B cell (primary cell): ENCODE data around the gene PMAIP1. TPM values are rescaled to one million over a fixed set of nuclear protein-coding genes. Genes with fewer than 3 reads are reported as not detected.

Experiments
- ATAC-seq: fragments of 200-7000 bp; cut with Tn5 transposase; one replicate; pipeline ENCODE4 v1.10.0; 2021; ENCODE audit warnings: low read depth, mild to moderate bottlenecking, moderate number of reproducible peaks, moderate library complexity
- CTCF ChIA-PET: fragments of 350-600 bp; sonication (Branson Sonifier 250); formaldehyde crosslinking; loops from one replicate; lab custom pipeline; 2021; ENCODE audit warnings: antibody characterized with exemption, inconsistent platforms; lab: Charles Lee
- POLR2A ChIA-PET: fragments of 350-600 bp; sonication (Branson Sonifier 250); formaldehyde crosslinking; loops from one replicate; lab custom pipeline; 2021; ENCODE audit warnings: antibody characterized with exemption; lab: Charles Lee
- DNase-seq: peaks from one replicate; pipeline ENCODE4 v3.0.0; 2013
- H2AFZ ChIP-seq: 2 replicates; pipeline ENCODE4 v1.6.1; 2012; ENCODE audit warnings: mild to moderate bottlenecking, low read depth, low read length; ENCODE audit not compliant: insufficient read depth, poor library complexity, severe bottlenecking
- H3K27ac ChIP-seq, 2 donors: 1 replicate in 1 of 2; 2 replicates in 1 of 2; pipeline ENCODE4 v1.5.1; 2012 to 2013; ENCODE audit warnings: low read length in 2 of 2, mild to moderate bottlenecking in 2 of 2, moderate library complexity in 1 of 2
- H3K27me3 ChIP-seq, 4 experiments: fragments of 200-600 bp in 1 of 4; sonication (generic) in 1 of 4; replicated peaks in 1 of 4; 1 replicate in 2 of 4; 2 replicates in 2 of 4; pipeline versions ENCODE4 v1.6.1 to v1.7.0; 2013 to 2016; ENCODE audit warnings: low read length in 3 of 4, mild to moderate bottlenecking in 2 of 4, mixed read lengths in 1 of 4, moderate library complexity in 1 of 4; ENCODE audit not compliant: insufficient read depth in 4 of 4, control insufficient read depth in 3 of 4; ENCODE audit errors: control extremely low read depth in 1 of 4
- H3K36me3 ChIP-seq, 2 experiments: replicated peaks in 1 of 2; 1 replicate in 1 of 2; 2 replicates in 1 of 2; pipeline versions ENCODE4 v1.6.1 to v1.7.1; 2013; ENCODE audit warnings: low read length in 1 of 2; ENCODE audit not compliant: insufficient read depth in 2 of 2, control insufficient read depth in 1 of 2; ENCODE audit errors: control extremely low read depth in 1 of 2, extremely low read depth in 1 of 2
- H3K4me1 ChIP-seq, 2 donors: fragments of 200-600 bp in 1 of 2; sonication (generic) in 1 of 2; 1 replicate in 1 of 2; 2 replicates in 1 of 2; pipeline versions ENCODE4 v1.5.1 to v1.6.1; 2013 to 2017; ENCODE audit warnings: low read length in 2 of 2; ENCODE audit not compliant: control insufficient read depth in 2 of 2, insufficient read depth in 2 of 2
- H3K4me2 ChIP-seq: replicated peaks from 2 replicates; pipeline ENCODE3; 2012; ENCODE audit warnings: mild to moderate bottlenecking, low read depth, low read length; ENCODE audit not compliant: poor library complexity, severe bottlenecking
- H3K4me3 ChIP-seq, 5 experiments: fragments of 200-600 bp in 1 of 5; sonication (generic) in 1 of 5; 1 replicate in 3 of 5; 2 replicates in 2 of 5; pipeline versions ENCODE4 v1.5.1 to v1.7.0; 2011 to 2016; ENCODE audit warnings: low read length in 4 of 5, mild to moderate bottlenecking in 4 of 5, low read depth in 2 of 5, control low read depth in 1 of 5, moderate library complexity in 1 of 5; ENCODE audit not compliant: insufficient read depth in 1 of 5; ENCODE audit errors: control extremely low read depth in 1 of 5, extremely low read depth in 1 of 5
- H3K79me2 ChIP-seq: fragments of 200-600 bp; sonication (generic); one replicate; pipeline ENCODE4 v1.6.0; 2016; ENCODE audit warnings: low read length; ENCODE audit not compliant: control insufficient read depth, insufficient read depth
- H3K9ac ChIP-seq: fragments of 200-600 bp; sonication (generic); 2 replicates; pipeline ENCODE4 v1.6.1; 2017; ENCODE audit warnings: mild to moderate bottlenecking, low read length, moderate library complexity
- H3K9me3 ChIP-seq, 3 donors: one replicate each; pipeline versions ENCODE4 v1.6.1 to v1.7.1; 2013; ENCODE audit warnings: low read length in 2 of 3; ENCODE audit not compliant: control insufficient read depth in 2 of 3, insufficient read depth in 1 of 3; ENCODE audit errors: control extremely low read depth in 1 of 3
- H4K20me1 ChIP-seq: 2 replicates; pipeline ENCODE4 v1.6.0; 2012; ENCODE audit warnings: mild to moderate bottlenecking, low read length; ENCODE audit not compliant: insufficient read depth, control insufficient read depth, poor library complexity, severe bottlenecking
- H3K27ac Mint-ChIP-seq: one replicate; pipeline ENCODE4 v1.8.0; 2021; ENCODE audit warnings: mixed read lengths
- H3K27me3 Mint-ChIP-seq: one replicate; pipeline ENCODE4 v1.8.0; 2021; ENCODE audit warnings: mixed read lengths
- H3K4me1 Mint-ChIP-seq: one replicate; pipeline ENCODE4 v1.8.0; 2021; ENCODE audit warnings: mixed read lengths
- H3K4me3 Mint-ChIP-seq: one replicate; pipeline ENCODE4 v1.8.0; 2021; ENCODE audit warnings: mixed read lengths
- H3K9me3 Mint-ChIP-seq: one replicate; pipeline ENCODE4 v1.8.0; 2022; ENCODE audit warnings: mixed read lengths; ENCODE audit not compliant: insufficient read depth
- CTCF ChIP-seq: fragments of 200-600 bp; IDR thresholded peaks from one replicate; pipeline ENCODE4 v1.8.0; 2022; ENCODE audit warnings: antibody characterized with exemption, mild to moderate bottlenecking
- EZH2 ChIP-seq: IDR thresholded peaks from 2 replicates; pipeline ENCODE4 v1.6.1; 2012; ENCODE audit warnings: borderline replicate concordance, low read depth, mild to moderate bottlenecking, moderate library complexity, low read length; ENCODE audit not compliant: insufficient read depth, poor library complexity, severe bottlenecking
- WGBS: methylation state at CpG from one replicate; pipeline ENCODE4 v1.1.5; 2013; ENCODE audit warnings: missing lambda C conversion rate; ENCODE audit not compliant: insufficient coverage; 5-methylcytosine and 5-hydroxymethylcytosine counted together
- intact Hi-C: fragments of 100-400 bp; cut with micrococcal nuclease; formaldehyde crosslinking; loops from one replicate; pipeline ENCODE4 v1.10.0; 2022
- polyA plus RNA-seq: library from polyadenylated mRNA; depleted of rRNA; stranded (reverse); fragments of >200 nt; gene quantifications from 2 replicates; pipeline ENCODE4 v1.2.3, GENCODE V29; 2012
- total RNA-seq, 2 donors: library from RNA; stranded (reverse); fragments of 120-200 nt in 1 of 2; gene quantifications; 1 replicate in 1 of 2; 2 replicates in 1 of 2; pipeline versions ENCODE4 v1.2.3 to v1.2.4, GENCODE V29; 2013 to 2022

PMAIP1 gene
- total and polyA plus RNA-seq, 2 donors (not counting 1 experiment from before 2014, with no cell fraction given): 67.2 to 89.3 TPM

GRCh38 chr18:59851784-59852399 lies 47.9 kb upstream of the PMAIP1 start:
- H3K27me3 ChIP-seq: no peaks in the 10 kb centered on the region
- H3K27ac ChIP-seq: no peak overlapping the region
- ChIA-PET POLR2A (no interaction called here), CTCF (no interaction called here)
- no peaks in the 10 kb centered on the region for H3K79me2 ChIP-seq
- no peak for ATAC-seq
- H3K4me1 ChIP-seq: peaks cover 25 to 35% of the 10 kb centered on the region in 2 donors
- Mint-ChIP-seq H3K4me3 (no peak overlapping the region), H3K4me1 (peaks cover 41% of the 10 kb centered on the region), H3K27ac (no peak overlapping the region), H3K9me3 (no peaks in the 10 kb centered on the region), H3K27me3 (no peaks in the 10 kb centered on the region)
- H2AFZ ChIP-seq: no peak overlapping the region
- TF ChIP-seq EZH2 (no peak), CTCF (no peak)
- no peaks in the 10 kb centered on the region for H4K20me1 ChIP-seq
- H3K4me2 ChIP-seq: no peak overlapping the region
- peaks cover 0 to 17% (median 0%) of the 10 kb centered on the region in 3 donors for H3K9me3 ChIP-seq
- 84% methylated on average over 3 of the region's 8 CpGs for WGBS
- no peak overlapping the region for H3K4me3 ChIP-seq
- H3K9ac ChIP-seq: no peak overlapping the region
- H3K36me3 ChIP-seq: no peaks in the 10 kb centered on the region
- intact Hi-C loops: no loop called here
- no peak for DNase-seq

GRCh38 chr18:59852548-59852947 lies 47.2 kb upstream of the PMAIP1 start:
- peaks cover 0 to 17% (median 0%) of the 10 kb centered on the region in 3 donors for H3K9me3 ChIP-seq
- H3K4me2 ChIP-seq: no peak overlapping the region
- Mint-ChIP-seq H3K9me3 (no peaks in the 10 kb centered on the region), H3K4me1 (peaks cover 35% of the 10 kb centered on the region), H3K4me3 (no peak overlapping the region), H3K27ac (no peak overlapping the region), H3K27me3 (no peaks in the 10 kb centered on the region)
- ATAC-seq: no peak
- H3K4me3 ChIP-seq: no peak overlapping the region
- WGBS: 94% methylated on average over 1 of the region's 2 CpGs
- DNase-seq: no peak
- no peaks in the 10 kb centered on the region for H3K79me2 ChIP-seq
- POLR2A ChIA-PET: no interaction called here
- no peaks in the 10 kb centered on the region for H3K36me3 ChIP-seq
- no peaks in the 10 kb centered on the region for H4K20me1 ChIP-seq
- CTCF ChIA-PET: no interaction called here
- H2AFZ ChIP-seq: no peak overlapping the region
- no peak overlapping the region for H3K27ac ChIP-seq
- H3K9ac ChIP-seq: no peak overlapping the region
- intact Hi-C loops: no loop called here
- peaks cover 18 to 28% of the 10 kb centered on the region in 2 donors for H3K4me1 ChIP-seq
- H3K27me3 ChIP-seq: peaks cover 0 to 4% (median 1%) of the 10 kb centered on the region in 4 experiments
- TF ChIP-seq CTCF: no peak
- no peak for TF ChIP-seq EZH2
